GM06990 (cell line): ENCODE results near the gene KICS2.

ENCODE experiments used
- DNase-seq: peaks from one replicate; pipeline ENCODE4 v3.0.0-alpha.2; 2011; ENCODE audit not compliant: insufficient read length; ENCODE audit errors: extremely low read depth
- H3K27me3 ChIP-seq: replicated peaks from 2 replicates; pipeline ENCODE4 v1.6.0; 2011; ENCODE audit warnings: low read length; ENCODE audit not compliant: control insufficient read depth, insufficient read depth
- H3K36me3 ChIP-seq: 2 replicates; pipeline ENCODE4 v1.5.1; 2011; ENCODE audit warnings: low read length; ENCODE audit not compliant: control insufficient read depth, insufficient read depth
- H3K4me3 ChIP-seq: replicated peaks from 2 replicates; pipeline ENCODE4 v1.5.1; 2011; ENCODE audit warnings: low read depth, mild to moderate bottlenecking, control low read depth, low read length
- TF ChIP-seq, protein P1 (sequence below): IDR thresholded peaks from 2 replicates; pipeline ENCODE4 v1.5.1; 2011; ENCODE audit warnings: low read length, control low read depth, mild to moderate bottlenecking, inconsistent platforms; ENCODE audit not compliant: insufficient read depth, poor library complexity, severe bottlenecking

Gene KICS2

DNA sequence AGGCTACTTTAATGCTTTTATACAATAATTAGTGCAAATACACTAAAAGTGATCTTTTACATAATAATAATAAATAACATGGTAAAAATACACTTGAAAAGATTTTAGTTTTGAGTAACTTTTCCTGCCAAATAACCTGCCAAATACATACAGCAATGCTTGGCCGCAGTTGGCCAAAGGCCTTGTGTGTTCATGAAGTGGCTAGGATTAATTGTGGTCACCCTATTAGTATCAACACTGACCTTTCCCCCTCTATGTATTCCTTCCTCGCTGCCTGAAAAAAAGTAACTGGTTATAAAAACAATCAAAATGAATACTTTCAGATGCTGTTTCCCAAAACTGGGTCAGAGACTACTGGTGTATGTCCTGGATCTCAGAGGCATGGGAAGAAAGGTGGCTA lies 34.3 kb downstream of the KICS2 start:
- no peak overlapping the region for H3K4me3 ChIP-seq
- TF ChIP-seq, protein P1, sequence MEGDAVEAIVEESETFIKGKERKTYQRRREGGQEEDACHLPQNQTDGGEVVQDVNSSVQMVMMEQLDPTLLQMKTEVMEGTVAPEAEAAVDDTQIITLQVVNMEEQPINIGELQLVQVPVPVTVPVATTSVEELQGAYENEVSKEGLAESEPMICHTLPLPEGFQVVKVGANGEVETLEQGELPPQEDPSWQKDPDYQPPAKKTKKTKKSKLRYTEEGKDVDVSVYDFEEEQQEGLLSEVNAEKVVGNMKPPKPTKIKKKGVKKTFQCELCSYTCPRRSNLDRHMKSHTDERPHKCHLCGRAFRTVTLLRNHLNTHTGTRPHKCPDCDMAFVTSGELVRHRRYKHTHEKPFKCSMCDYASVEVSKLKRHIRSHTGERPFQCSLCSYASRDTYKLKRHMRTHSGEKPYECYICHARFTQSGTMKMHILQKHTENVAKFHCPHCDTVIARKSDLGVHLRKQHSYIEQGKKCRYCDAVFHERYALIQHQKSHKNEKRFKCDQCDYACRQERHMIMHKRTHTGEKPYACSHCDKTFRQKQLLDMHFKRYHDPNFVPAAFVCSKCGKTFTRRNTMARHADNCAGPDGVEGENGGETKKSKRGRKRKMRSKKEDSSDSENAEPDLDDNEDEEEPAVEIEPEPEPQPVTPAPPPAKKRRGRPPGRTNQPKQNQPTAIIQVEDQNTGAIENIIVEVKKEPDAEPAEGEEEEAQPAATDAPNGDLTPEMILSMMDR: no peak
- no peak for DNase-seq

DNA sequence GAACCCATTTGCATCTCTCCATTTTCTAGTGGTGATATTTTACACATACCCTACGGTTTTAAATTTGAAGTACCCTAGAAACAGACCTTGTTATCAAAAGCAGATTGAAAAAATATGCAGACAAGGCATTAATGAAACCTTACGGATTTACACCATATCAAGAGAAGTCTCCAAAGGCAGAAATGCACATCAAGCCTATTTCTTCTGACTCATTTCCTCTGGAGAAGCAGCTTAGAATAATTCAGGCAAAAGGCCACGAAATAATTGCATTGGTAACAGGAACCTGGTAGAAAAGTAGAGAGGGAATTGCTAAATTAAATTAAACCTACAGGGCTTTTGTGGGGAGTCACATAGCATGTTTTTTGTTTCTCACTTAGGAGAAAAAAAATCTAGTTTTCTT lies 34.7 kb downstream of the KICS2 start:
- Histone ChIP-seq H3K36me3 (no peaks in the 10 kb centered on the region), H3K27me3 (no peaks in the 10 kb centered on the region), H3K4me3 (no peak overlapping the region)
- TF ChIP-seq, protein P1: no peak
- no peak for DNase-seq

More for the DNA sequence above, 34.3 kb downstream of the KICS2 start:
- no peaks in the 10 kb centered on the region for H3K36me3 ChIP-seq
- no peaks in the 10 kb centered on the region for H3K27me3 ChIP-seq

DNA sequence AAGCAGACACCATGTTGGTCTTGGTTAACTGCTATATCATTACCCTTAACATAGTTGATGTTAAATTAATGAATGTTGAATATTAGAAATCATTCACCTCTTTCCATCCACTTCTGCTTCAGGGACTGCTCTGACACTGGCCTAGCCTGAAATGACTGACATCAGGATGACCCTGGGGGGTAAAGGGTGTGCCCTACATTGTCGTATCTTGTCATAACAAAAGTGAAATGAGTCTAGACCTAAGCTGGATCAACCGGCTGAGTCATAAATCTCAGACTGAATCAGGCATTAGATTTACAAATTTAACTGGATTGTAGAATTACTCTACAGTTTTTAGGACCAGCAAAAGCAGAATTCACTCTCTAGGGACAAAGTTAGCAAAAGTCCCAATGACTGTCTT lies 35.3 kb downstream of the KICS2 start:
- H3K27me3 ChIP-seq: no peaks in the 10 kb centered on the region
- no peak for DNase-seq
- H3K4me3 ChIP-seq: no peak overlapping the region
- TF ChIP-seq, protein P1: no peak
- H3K36me3 ChIP-seq: no peaks in the 10 kb centered on the region

DNA sequence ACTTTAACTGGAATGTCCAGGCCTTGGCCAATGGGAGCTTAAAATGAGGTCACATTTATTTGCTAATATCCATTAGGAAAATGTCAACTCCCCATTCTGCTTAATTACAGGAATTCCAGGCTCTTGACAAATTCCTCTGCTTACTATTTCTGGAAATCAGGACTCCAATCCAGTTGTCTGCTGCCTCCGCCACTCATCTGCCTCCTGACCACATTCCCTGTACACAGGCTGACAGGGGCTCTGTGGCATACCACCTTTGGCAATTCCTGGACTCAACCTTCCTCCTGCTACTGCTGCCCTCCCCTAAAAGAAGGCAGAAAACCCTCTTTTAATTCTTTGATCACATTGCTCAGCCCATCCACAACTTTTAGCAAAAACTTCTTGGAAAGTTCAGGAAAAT lies 37.9 kb downstream of the KICS2 start:
- no peak for DNase-seq
- Histone ChIP-seq H3K27me3 (no peaks in the 10 kb centered on the region), H3K4me3 (no peak overlapping the region), H3K36me3 (no peaks in the 10 kb centered on the region)
- TF ChIP-seq, protein P1: no peak

DNA sequence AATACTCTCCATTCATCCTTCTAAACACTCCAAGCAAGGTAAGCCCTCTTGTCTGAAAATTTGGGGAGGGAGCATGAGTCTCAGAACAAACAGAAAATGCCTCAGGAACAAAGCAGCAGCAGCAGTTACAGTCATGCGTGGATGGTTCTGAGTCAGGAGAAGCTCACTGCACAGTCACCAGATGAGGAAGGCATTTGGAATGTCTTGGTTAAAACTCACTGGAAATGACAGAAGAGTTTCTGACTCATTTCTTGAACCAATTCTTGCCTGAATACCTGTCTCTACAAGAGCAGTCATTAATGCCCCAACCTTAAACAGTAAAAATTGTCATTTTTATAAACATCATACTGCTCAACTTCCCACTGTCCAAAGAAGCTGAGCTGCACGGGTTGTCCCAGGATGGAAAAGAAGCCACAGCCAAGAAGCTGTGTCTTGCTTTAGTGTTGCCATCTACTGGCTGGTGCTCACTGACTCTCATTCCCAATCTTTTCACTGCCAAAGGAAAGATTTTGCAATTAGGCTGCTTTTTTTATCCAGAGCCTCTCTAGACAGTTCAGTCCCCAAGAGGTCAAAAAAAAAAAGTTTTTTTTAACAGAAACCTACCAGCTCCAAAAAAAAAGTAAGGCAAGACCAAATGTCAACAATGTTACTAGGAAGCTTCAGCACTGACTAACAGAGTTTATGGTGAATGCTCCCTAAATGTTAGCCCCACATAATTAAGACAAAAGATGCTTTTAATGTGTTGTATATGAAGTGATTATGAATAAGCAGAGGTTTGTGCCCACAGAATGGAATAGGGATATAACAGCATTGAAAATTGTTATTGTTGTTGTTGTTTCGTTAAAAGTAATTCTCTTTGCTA lies 40.4 kb downstream of the KICS2 start:
- H3K36me3 ChIP-seq: no peaks in the 10 kb centered on the region
- H3K4me3 ChIP-seq: no peak overlapping the region
- TF ChIP-seq, protein P1: peak; percentile 5
- H3K27me3 ChIP-seq: no peaks in the 10 kb centered on the region
- DNase-seq: no peak
